Measurements from ENCODE around the gene FN1.

Gene FN1

DNA sequence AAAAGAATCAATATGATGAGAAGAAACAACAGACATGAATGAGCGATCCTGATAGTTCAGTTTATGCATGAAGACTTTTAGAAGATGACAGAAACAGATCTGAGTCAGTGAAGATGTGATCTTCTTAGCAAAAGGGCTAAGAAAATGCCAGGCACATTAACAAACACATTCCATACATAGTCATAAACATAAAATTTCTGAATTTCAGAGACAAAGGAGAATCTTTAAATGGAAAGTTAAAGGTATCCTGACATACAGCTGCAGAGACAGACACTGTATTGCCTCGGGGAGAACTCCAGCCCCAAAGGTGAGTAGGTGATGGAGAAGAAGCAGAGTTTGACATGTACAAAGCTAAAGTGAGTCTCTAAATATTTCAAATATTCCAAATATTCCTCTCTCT lies 40.6 kb upstream of the FN1 start:
- DNase-seq (ENCODE audit: low spot score) = no peak
- in situ Hi-C loops (cut with MboI; ENCODE audit: low pct_unique_long_range_greater_than_20kb, low sequenced_read_pairs, unreplicated experiment) = no loop called here

DNA sequence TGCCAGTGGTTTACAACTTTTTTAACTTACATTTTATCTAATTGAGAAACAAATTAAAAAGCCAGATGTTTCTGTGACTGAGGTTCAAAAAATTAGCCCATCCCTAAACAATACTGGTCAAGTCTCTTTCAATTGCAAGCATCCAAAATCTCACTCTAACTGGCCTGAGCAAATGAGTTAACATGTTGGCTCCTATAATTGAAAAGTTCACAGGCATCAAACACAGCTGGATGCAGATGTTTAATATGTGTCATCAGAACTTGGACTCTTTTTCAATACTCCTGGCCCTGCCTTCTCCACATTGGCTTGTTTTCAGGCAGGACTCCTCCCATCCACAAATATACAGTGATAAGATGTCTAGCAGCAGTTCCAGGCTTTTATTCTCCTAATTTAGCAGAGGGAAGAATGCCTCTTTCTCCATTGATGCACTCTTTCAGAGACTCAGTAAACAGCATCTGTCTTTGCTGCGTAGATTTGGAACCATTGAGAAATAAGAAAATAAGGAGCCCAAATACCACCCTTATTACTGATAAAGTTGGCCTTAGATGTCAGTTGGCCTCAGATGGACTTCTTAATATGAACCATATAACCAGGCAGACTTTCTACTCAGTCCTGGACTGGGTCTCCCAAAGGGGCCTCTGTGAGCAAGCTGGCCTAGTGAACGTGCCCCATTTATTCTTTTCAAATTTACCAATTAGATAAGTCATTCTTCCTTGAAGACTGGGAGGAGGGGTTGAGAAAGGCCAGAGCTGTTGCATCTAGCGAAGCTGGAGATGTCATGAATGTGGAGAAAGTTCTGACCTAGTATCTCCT lies 30.4 kb upstream of the FN1 start:
- no peak for DNase-seq (ENCODE audit: low spot score)
- in situ Hi-C loops (cut with MboI; ENCODE audit: low pct_unique_long_range_greater_than_20kb, low sequenced_read_pairs, unreplicated experiment) = no loop called here
- TF ChIP-seq, protein P1, sequence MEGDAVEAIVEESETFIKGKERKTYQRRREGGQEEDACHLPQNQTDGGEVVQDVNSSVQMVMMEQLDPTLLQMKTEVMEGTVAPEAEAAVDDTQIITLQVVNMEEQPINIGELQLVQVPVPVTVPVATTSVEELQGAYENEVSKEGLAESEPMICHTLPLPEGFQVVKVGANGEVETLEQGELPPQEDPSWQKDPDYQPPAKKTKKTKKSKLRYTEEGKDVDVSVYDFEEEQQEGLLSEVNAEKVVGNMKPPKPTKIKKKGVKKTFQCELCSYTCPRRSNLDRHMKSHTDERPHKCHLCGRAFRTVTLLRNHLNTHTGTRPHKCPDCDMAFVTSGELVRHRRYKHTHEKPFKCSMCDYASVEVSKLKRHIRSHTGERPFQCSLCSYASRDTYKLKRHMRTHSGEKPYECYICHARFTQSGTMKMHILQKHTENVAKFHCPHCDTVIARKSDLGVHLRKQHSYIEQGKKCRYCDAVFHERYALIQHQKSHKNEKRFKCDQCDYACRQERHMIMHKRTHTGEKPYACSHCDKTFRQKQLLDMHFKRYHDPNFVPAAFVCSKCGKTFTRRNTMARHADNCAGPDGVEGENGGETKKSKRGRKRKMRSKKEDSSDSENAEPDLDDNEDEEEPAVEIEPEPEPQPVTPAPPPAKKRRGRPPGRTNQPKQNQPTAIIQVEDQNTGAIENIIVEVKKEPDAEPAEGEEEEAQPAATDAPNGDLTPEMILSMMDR (IDR thresholded peaks at IDR 0.05; ENCODE audit: extremely low read depth, insufficient read depth, missing control alignments) = no peak

More for the DNA sequence above, 40.6 kb upstream of the FN1 start:
- TF ChIP-seq, protein P1 (IDR thresholded peaks at IDR 0.05; ENCODE audit: extremely low read depth, insufficient read depth, missing control alignments) = no peak

DNA sequence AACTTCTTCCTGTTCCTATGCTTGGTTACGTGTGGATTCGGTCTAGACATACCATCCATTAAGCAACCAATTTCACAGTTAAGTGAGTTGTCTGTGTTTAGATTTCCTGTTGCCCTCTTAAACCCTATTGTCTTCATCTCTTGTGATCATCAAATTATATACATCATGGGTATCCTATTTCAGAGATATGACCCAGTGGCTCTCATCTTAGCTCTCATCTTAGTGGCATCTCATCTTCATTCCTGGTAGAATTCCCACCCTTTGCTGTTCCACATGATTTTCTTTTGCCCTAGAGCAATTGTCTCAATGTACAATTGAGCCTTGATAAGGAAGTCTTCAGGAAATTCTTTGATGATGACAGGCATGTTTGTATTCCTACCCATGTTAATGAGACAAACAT lies 29.4 kb upstream of the FN1 start:
- TF ChIP-seq, protein P1 (IDR thresholded peaks at IDR 0.05; ENCODE audit: extremely low read depth, insufficient read depth, missing control alignments) = no peak
- in situ Hi-C loops (cut with MboI; ENCODE audit: low pct_unique_long_range_greater_than_20kb, low sequenced_read_pairs, unreplicated experiment) = no loop called here
- DNase-seq (ENCODE audit: low spot score) = no peak

- DNase-seq (ENCODE audit: low spot score) = no peak
- TF ChIP-seq, protein P1 (IDR thresholded peaks at IDR 0.05; ENCODE audit: extremely low read depth, insufficient read depth, missing control alignments) = no peak
- in situ Hi-C loops (cut with MboI; ENCODE audit: low pct_unique_long_range_greater_than_20kb, low sequenced_read_pairs, unreplicated experiment) = no loop called here
These were observed 26.1 kb upstream of the FN1 start for GRCh38 chr2:215461836-215462532.

DNA sequence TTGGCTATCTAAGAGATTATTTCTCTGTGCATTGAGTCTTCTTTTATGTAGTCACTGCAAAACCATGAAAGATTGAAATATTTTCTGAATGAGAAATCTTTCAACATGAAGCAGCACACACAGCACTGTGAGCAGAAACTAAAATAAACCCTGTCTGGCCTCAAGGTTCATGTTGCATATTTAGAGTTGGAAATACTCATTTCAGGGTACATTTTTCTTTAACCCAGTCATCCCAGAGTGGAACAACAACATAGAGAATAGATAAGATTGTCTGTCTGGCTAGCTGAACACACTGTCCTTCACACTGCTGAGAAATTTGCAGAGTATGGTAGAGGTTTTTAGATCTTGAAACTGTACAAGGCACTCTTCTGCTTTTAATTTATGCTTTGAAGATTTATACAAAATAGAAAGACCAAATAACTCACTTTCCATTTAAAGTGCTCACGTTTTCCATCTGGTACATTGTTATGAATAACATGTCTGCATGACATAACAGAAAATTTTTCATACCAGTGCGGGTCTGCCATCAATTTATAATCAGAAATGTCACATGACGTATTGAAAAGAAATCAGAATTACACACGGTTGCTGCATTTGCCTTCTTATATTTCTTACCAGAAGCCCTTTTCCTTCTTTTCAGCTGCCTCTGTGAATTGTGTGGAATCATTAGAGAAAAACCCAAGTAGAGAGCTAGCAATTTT lies 25.0 kb upstream of the FN1 start:
- in situ Hi-C loops (cut with MboI; ENCODE audit: low pct_unique_long_range_greater_than_20kb, low sequenced_read_pairs, unreplicated experiment) = no loop called here
- no peak for DNase-seq (ENCODE audit: low spot score)
- TF ChIP-seq, protein P1 (IDR thresholded peaks at IDR 0.05; ENCODE audit: extremely low read depth, insufficient read depth, missing control alignments) = no peak

DNA sequence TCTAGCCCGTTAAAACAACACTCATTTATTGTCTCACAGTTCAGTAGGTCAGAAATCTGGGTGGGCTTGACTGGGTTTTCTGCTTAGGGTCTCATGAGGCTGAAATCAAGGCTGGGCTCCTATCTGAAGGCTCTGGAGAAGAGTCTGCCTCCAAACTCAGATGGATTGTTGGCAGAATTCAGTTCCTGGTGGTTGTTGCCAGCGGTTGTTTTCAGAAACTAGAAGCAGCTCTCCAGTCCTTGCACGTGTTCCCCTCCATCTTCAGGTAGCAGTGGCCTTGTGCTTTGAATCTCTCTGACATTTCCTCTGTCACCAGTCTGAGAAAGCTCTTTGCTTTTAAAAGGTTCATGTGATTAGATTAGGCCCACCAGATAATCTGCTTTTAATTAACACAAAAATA lies 20.1 kb upstream of the FN1 start:
- in situ Hi-C loops (cut with MboI; ENCODE audit: low pct_unique_long_range_greater_than_20kb, low sequenced_read_pairs, unreplicated experiment) = no loop called here
- TF ChIP-seq, protein P1 (IDR thresholded peaks at IDR 0.05; ENCODE audit: extremely low read depth, insufficient read depth, missing control alignments) = no peak
- no peak for DNase-seq (ENCODE audit: low spot score)

All from GM13977 (cell line).